Esophagus squamous epithelium (tissue), 4 donors: ENCODE data around the gene NOPCHAP1.

Source experiments
- CTCF ChIP-seq, 6 experiments: fragments of 450-650 bp in 4 of 6; fragments of 200-600 bp in 2 of 6; sonication (generic) in 2 of 6; IDR thresholded peaks; one replicate each; pipeline ENCODE4 v1.5.1; 2016 to 2019; ENCODE audit warnings: antibody characterized with exemption in 6 of 6, mild to moderate bottlenecking in 4 of 6, moderate library complexity in 4 of 6
- POLR2A ChIP-seq, 4 donors: fragments of 450-650 bp; IDR thresholded peaks; one replicate each; pipeline ENCODE4 v1.6.1; 2017; ENCODE audit warnings: antibody characterized with exemption in 4 of 4, mild to moderate bottlenecking in 4 of 4, moderate library complexity in 3 of 4

GRCh38 chr12:104976703-104977102 lies 9.4 kb upstream of the NOPCHAP1 start:
- no peak for TF ChIP-seq POLR2A (IDR thresholded peaks at IDR 0.05)
- TF ChIP-seq CTCF (IDR thresholded peaks at IDR 0.05), result no peak
